Spleen (tissue), 11 donors: ENCODE measurements around the gene TRIO. TPM values are rescaled to one million over a fixed set of nuclear protein-coding genes. Genes with fewer than 3 reads are reported as not detected.
A peak's percentile ranks its signal among the peaks of the same experiment; 100 is the strongest.

Source experiments
- DNase-seq: peaks from one replicate; pipeline ENCODE4 v3.0.0-alpha.2; 2020
- H3K27ac ChIP-seq, 8 donors: fragments of 200-600 bp; sonication (generic) in 7 of 8; 1 replicate in 4 of 8; 2 replicates in 4 of 8; pipeline versions ENCODE4 v1.5.0 to v1.8.0; 2016 to 2021; ENCODE audit warnings: inconsistent platforms in 4 of 8, mild to moderate bottlenecking in 4 of 8, moderate library complexity in 1 of 8
- H3K27me3 ChIP-seq, 7 donors: fragments of 200-600 bp; sonication (generic) in 6 of 7; replicated peaks in 1 of 7; 1 replicate in 4 of 7; 2 replicates in 3 of 7; pipeline versions ENCODE4 v1.5.0 to v1.8.0; 2016 to 2021; ENCODE audit warnings: inconsistent platforms in 3 of 7, mild to moderate bottlenecking in 1 of 7
- H3K36me3 ChIP-seq, 6 donors: fragments of 200-600 bp; sonication (generic) in 5 of 6; 1 replicate in 4 of 6; 2 replicates in 2 of 6; pipeline versions ENCODE4 v1.5.0 to v1.8.0; 2016 to 2021; ENCODE audit warnings: inconsistent platforms in 2 of 6
- H3K4me1 ChIP-seq, 6 donors: fragments of 200-600 bp; sonication (generic) in 5 of 6; 1 replicate in 3 of 6; 2 replicates in 3 of 6; pipeline versions ENCODE4 v1.5.0 to v1.8.0; 2016 to 2021; ENCODE audit warnings: inconsistent platforms in 3 of 6
- H3K4me3 ChIP-seq, 8 donors: fragments of 200-600 bp; sonication (generic) in 7 of 8; 1 replicate in 4 of 8; 2 replicates in 4 of 8; pipeline versions ENCODE4 v1.5.0 to v1.8.0; 2016 to 2021; ENCODE audit warnings: inconsistent platforms in 4 of 8, mild to moderate bottlenecking in 4 of 8, moderate library complexity in 2 of 8
- H3K9me3 ChIP-seq, 8 donors: fragments of 200-600 bp; sonication (generic) in 7 of 8; 1 replicate in 4 of 8; 2 replicates in 4 of 8; pipeline versions ENCODE4 v1.5.0 to v1.8.0; 2016 to 2021; ENCODE audit warnings: inconsistent platforms in 4 of 8
- CTCF ChIP-seq, 11 experiments: fragments of 200-600 bp in 7 of 11; fragments of 450-650 bp in 4 of 11; sonication (generic) in 4 of 11; IDR thresholded peaks in 8 of 11; conservative IDR thresholded peaks in 3 of 11; 1 replicate in 7 of 11; 2 replicates in 4 of 11; pipeline versions ENCODE4 v1.4.0 to v1.8.0; 2016 to 2021; ENCODE audit warnings: antibody characterized with exemption in 11 of 11, inconsistent platforms in 4 of 11, mild to moderate bottlenecking in 1 of 11
- POLR2A ChIP-seq, 3 donors: fragments of 450-650 bp; IDR thresholded peaks; one replicate each; pipeline ENCODE4 v1.5.1; 2017; ENCODE audit warnings: antibody characterized with exemption in 3 of 3, mild to moderate bottlenecking in 1 of 3
- POLR2AphosphoS5 ChIP-seq, 3 donors: sonication (generic); formaldehyde crosslinking; IDR thresholded peaks; one replicate each; pipeline ENCODE4 v1.5.1; 2017; ENCODE audit warnings: antibody characterized with exemption in 3 of 3
- WGBS, 5 donors: extraction: QIAGEN DNeasy Blood & Tissue Kit in 3 of 5; methylation state at CpG; one replicate each; pipeline versions ENCODE4 v1.1.5 to v1.1.7; 2013 to 2018; 5-methylcytosine and 5-hydroxymethylcytosine counted together
- intact Hi-C: fragments of 100-400 bp; cut with DNase I; formaldehyde crosslinking; loops from one replicate; pipeline ENCODE4 v1.15.0; 2023; ENCODE audit warnings: low total_unique reads
- polyA plus RNA-seq, 3 donors: library from polyadenylated mRNA; stranded (reverse); fragments of 200-250 nt; gene quantifications; one replicate each; pipeline ENCODE4 v1.2.1, GENCODE V29; 2013
- total RNA-seq, 7 donors: library from RNA; depleted of rRNA in 3 of 7; stranded (reverse); fragments of >200 nt in 3 of 7; fragmentation: NEBNext Ultra II Directional in 4 of 7; extraction: Animal tissue kit (Norgen Biotek cat#: 25700) in 4 of 7; gene quantifications; one replicate each; pipeline versions ENCODE4 v1.1.0 to v1.2.1, GENCODE V29; 2016 to 2021
- donor health status: healthy with polysubstance abuse.
- donor health status: DM: no; HTN: no; CAD: no; lungs with moderate emphysema.
- donor health status: DM: no; HTN: no; CAD: no.
- donor health status: Bipolar disorder and iron deficiency.
- donor health status: healthy.
- donor health status: DM: no; HTN: no; CAD: no.
- donor health status: DM: yes; HTN: yes; CAD: no.

Gene TRIO
- total and polyA plus RNA-seq, 10 donors = 21.5 to 280 (median 190) TPM

- TF ChIP-seq CTCF (IDR thresholded peaks at IDR 0.05 in 8 of 11, conservative IDR thresholded peaks at IDR 0.05 in 3 of 11) (no peak), POLR2AphosphoS5 (IDR thresholded peaks at IDR 0.05) (peak in 1 of 3 donors; percentile 20)
Observed at GRCh38 chr5:14545308-14545707, 402.2 kb downstream of the TRIO start.

GRCh38 chr5:14545862-14546261 lies 402.7 kb downstream of the TRIO start:
- WGBS, 5 donors = 36 to 88% (median 75%) methylated on average over 1 of the region's 1 CpG

More at GRCh38 chr5:14545308-14545707, 402.2 kb downstream of the TRIO start:
- peaks cover 0 to 20% (median 14%) of the 10 kb centered on the region in 8 donors for H3K9me3 ChIP-seq
- H3K27me3 ChIP-seq = no peaks in the 10 kb centered on the region
- H3K27ac ChIP-seq = peak overlapping the region in 4 of 8 donors; percentile 19 to 64 (median 36)
- WGBS, 5 donors = 33 to 66% (median 46%) methylated on average over 3 of the region's 3 CpGs
- no peak for DNase-seq
- intact Hi-C loops = no loop called here
- no peaks in the 10 kb centered on the region for H3K36me3 ChIP-seq
- H3K4me3 ChIP-seq = no peak overlapping the region
- peaks cover 0 to 40% (median 12%) of the 10 kb centered on the region in 6 donors for H3K4me1 ChIP-seq

GRCh38 chr5:14547666-14548065 lies 404.5 kb downstream of the TRIO start:
- DNase-seq = no peak
- Histone ChIP-seq H3K4me1 (peaks cover 0 to 57% (median 14%) of the 10 kb centered on the region in 6 donors), H3K36me3 (no peaks in the 10 kb centered on the region), H3K27ac (peak overlapping the region in 3 of 8 donors; percentile 13 to 45 (median 44)), H3K27me3 (no peaks in the 10 kb centered on the region), H3K4me3 (no peak overlapping the region), H3K9me3 (peaks cover 0 to 8% (median 0%) of the 10 kb centered on the region in 8 donors)
- 83 to 100% (median 92%) methylated on average over 1 of the region's 1 CpG for WGBS, 5 donors
- intact Hi-C loops = no loop called here
- TF ChIP-seq POLR2A (IDR thresholded peaks at IDR 0.05) = no peak

More at GRCh38 chr5:14545862-14546261, 402.7 kb downstream of the TRIO start:
- peaks cover 0 to 45% (median 12%) of the 10 kb centered on the region in 6 donors for H3K4me1 ChIP-seq
- no peak for DNase-seq
- no peak overlapping the region for H3K4me3 ChIP-seq
- H3K9me3 ChIP-seq = peaks cover 0 to 15% (median 9%) of the 10 kb centered on the region in 8 donors
- no peaks in the 10 kb centered on the region for H3K36me3 ChIP-seq
- H3K27me3 ChIP-seq = no peaks in the 10 kb centered on the region
- intact Hi-C loops = no loop called here
- TF ChIP-seq CTCF (IDR thresholded peaks at IDR 0.05 in 8 of 11, conservative IDR thresholded peaks at IDR 0.05 in 3 of 11) (no peak), POLR2A (IDR thresholded peaks at IDR 0.05) (no peak), POLR2AphosphoS5 (IDR thresholded peaks at IDR 0.05) (no peak)
- peak overlapping the region in 4 of 8 donors; percentile 19 to 64 (median 36) for H3K27ac ChIP-seq

GRCh38 chr5:14551211-14551610 lies 408.1 kb downstream of the TRIO start:
- 73 to 87% (median 79%) methylated on average over 3 of the region's 3 CpGs for WGBS, 5 donors

More at GRCh38 chr5:14551211-14551610, 408.1 kb downstream of the TRIO start:
- Histone ChIP-seq H3K4me1 (peaks cover 0 to 39% (median 7%) of the 10 kb centered on the region in 6 donors), H3K27ac (peak overlapping the region in 1 of 8 donors; percentile 28), H3K36me3 (no peaks in the 10 kb centered on the region), H3K9me3 (peaks cover 0 to 15% (median 0%) of the 10 kb centered on the region in 8 donors), H3K27me3 (peaks cover 0 to 11% (median 0%) of the 10 kb centered on the region in 7 donors), H3K4me3 (no peak overlapping the region)
- no peak for DNase-seq
- intact Hi-C loops = no loop called here
- TF ChIP-seq CTCF (IDR thresholded peaks at IDR 0.05 in 8 of 11, conservative IDR thresholded peaks at IDR 0.05 in 3 of 11) (no peak), POLR2A (IDR thresholded peaks at IDR 0.05) (no peak), POLR2AphosphoS5 (IDR thresholded peaks at IDR 0.05) (no peak)
